GM21723 (cell line): Measurements from ENCODE around the gene MAP7D1.

Source experiments
- ATAC-seq: cut with Tn5 transposase; IDR thresholded peaks from one replicate; pipeline ENCODE4 v1.9.1; 2021; ENCODE audit warnings: mild to moderate bottlenecking, moderate library complexity; ENCODE audit not compliant: unreplicated experiment

MAP7D1 gene

GRCh38 chr1:36155408-36156328 lies at the start of gene MAP7D1:
Gene MAP7D1 (plus strand): TSS chr1:36156160. CDS start chr1:36156418, 258 bp downstream.
- peak; percentile 46 for ATAC-seq

- ATAC-seq, result no peak
These were observed 49.7 kb upstream of the MAP7D1 start for GRCh38 chr1:36106269-36106668.

DNA sequence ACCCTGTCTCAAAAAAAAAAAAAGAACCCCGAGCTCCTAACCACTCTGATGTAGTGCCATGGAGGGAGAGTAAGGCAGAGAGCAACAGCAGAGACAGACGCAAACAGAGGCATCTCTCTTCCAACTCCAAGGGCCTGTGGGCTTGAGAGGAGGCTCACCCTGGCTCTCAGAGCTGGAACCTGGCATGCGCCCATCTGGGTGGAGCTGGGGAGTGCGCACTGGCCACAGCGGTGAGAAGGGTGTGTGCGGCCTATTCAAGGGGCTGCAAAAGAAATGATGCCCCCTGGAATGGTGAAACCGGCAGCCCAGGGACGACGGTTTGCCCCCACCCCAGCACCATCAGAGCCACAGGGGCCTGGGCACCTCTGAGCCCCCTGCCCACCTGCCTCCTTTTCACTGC lies 48.6 kb upstream of the MAP7D1 start:
- no peak for ATAC-seq

GRCh38 chr1:36108314-36108713 lies 47.6 kb upstream of the MAP7D1 start:
- ATAC-seq, result no peak

GRCh38 chr1:36109041-36109679 lies 46.8 kb upstream of the MAP7D1 start:
- no peak for ATAC-seq

- no peak for ATAC-seq
These were observed 44.8 kb upstream of the MAP7D1 start for GRCh38 chr1:36111151-36111550.

GRCh38 chr1:36112823-36113222 lies 43.1 kb upstream of the MAP7D1 start:
- ATAC-seq, result no peak

DNA sequence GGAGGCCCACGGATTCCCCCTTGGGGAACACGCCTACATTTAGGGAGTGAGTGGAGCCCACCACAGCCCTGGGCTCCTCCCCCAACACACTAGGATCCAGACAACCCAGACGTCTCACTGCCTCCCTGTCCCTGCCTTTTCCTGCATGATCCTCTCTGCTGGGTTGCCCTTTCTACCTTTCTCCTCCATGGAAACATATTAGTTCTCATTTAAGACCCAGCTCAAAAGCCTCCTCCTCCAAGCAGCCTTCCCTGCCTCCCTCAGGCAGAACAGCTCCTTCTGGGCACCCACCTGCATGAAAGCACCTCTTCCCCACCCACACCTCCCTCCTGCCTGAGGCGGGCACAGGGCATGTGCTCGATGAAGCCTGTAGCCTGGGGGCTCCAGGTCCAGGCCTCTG lies 41.6 kb upstream of the MAP7D1 start:
- no peak for ATAC-seq

GRCh38 chr1:36115200-36115669 lies 40.7 kb upstream of the MAP7D1 start:
- ATAC-seq, result no peak

DNA sequence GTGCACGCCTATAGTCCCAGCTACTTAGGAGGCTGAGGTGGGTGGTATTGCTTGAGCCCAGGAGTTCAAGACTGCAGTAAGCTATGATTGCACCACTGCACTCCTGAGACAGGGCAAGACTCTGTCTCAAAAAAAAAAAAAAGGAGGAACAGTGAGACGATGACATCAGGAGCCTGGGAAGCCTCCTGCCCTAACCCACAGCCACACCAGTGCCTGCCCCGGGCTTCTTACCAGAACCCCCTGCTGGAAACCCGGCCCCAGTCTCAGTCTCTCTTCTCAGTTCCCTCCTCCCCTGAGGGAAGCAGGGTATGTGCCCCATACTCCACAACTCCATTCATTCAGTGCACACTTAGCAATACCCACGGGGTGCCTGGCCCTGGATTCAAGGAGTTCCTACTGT lies 40.0 kb upstream of the MAP7D1 start:
- ATAC-seq, result no peak

GRCh38 chr1:36116901-36117300 lies 39.1 kb upstream of the MAP7D1 start:
- no peak for ATAC-seq

DNA sequence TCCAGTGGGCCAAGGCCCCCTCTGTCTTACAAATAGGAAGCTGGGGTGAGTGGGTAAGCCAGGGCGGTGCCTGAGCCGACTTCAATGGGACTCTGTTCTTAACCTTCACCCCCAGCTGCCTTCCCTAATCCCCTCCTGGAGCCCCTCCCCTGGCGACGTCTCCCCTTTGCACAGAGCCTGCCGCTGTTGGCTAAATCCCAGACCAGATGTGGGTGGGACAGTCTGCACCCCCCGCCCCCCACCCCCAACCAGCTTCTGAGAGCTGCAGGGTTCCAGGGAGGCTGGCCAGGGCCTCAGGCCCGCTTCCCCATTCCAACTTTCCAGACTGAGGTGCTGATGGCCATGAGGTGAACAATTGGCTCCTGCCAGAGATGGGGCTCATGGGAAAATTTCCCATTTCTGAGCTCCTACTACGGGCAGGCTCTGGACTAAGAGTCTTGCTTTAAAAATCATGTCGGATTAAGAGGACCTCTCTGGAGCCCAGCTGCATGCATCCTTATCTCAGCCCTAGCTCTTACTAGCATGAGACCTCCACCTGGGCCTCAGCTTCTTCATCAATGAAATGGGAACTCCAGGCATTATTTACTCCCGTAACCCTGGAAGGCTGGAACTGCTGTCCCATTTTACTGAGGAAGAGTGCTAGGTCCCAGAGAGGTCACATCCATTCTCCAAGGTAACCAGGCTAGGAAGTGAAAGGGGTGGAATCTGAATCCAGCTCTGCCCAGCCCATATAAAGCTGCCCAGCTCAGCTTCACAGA lies 37.3 kb upstream of the MAP7D1 start:
- no peak for ATAC-seq

DNA sequence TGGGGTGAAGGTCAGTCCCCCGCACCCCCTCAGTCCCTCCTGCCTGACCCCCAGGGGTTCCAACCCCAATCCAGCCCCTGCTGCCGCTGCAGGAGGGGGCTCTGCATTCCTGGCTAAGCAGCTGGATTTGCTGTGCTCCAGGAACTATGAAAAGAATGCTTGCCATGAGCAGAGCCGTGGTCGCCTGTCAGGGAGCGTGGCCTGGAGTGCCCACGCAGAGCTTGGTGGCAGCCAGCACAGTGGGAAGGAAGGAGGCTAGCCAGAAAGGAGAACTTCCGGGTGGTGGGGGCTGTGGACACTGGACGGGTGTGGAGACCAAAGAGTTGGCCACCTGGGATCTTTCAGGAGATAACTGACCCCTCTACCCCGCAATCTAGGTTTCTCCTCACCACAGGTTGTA lies 36.5 kb upstream of the MAP7D1 start:
- no peak for ATAC-seq

GRCh38 chr1:36122062-36123030 lies 33.6 kb upstream of the MAP7D1 start:
- ATAC-seq, result no peak

GRCh38 chr1:36123356-36123755 lies 32.6 kb upstream of the MAP7D1 start:
- no peak for ATAC-seq

GRCh38 chr1:36124404-36125128 lies 31.4 kb upstream of the MAP7D1 start:
- no peak for ATAC-seq

GRCh38 chr1:36125129-36125991 lies 30.6 kb upstream of the MAP7D1 start, which contains the start of gene COL8A2:
Gene COL8A2 (minus strand): TSS chr1:36125222. CDS start chr1:36100242, 24,980 bp downstream.
- no peak for ATAC-seq

DNA sequence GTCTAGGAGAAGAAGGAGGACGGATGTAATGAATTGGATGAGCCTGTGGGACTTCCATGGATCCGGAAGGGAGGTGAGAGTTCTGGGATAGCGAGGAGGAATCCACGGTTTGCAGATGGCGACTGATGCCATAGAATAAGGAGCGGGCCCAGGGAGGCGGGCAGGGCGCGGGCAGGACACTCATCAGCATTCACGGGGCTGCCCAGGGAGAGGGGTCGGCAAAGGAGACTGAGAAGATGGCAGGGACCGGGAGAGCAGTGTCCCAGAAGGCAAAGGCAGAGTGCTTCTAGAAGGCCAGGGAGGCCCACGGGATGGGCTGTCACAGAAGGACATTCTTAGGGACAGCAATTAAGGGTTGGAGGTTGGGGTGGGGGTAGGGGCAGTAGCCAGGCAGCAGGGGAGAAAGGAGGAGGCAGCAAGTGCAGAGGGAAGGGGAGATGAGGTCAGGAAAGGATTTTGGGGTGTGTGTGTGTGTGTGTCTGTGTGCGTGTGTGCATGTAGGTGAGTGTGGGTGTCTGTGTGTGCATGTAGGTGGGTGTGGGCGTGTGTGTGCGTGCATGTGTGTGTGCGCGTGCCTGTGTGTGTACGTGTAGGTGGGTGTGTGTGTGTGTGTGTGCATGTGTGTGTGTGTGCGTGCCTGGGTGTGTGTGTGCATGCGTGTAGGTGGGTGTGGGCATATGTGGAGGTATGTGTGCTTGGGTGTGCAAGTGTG lies 29.8 kb upstream of the MAP7D1 start:
- no peak for ATAC-seq
